Kidney (tissue), 14 donors: Measurements from ENCODE around the gene KIAA0513. TPM values are rescaled to one million over a fixed set of nuclear protein-coding genes. Genes with fewer than 3 reads are reported as not detected.
"Not testable (repeated sequence)": the region's sequence is repeated elsewhere in the genome, so short reads cannot be mapped to it uniquely, and the experiment has no call there.

ENCODE experiments used
- DNase-seq, 5 donors: peaks; one replicate each; pipeline ENCODE4 v3.0.0-alpha.2; 2013 to 2020
- FAIRE-seq: peaks from 2 replicates; lab custom pipeline; 2012; peaks lifted over from hg19 to GRCh38; lab: Jason Lieb, UNC
- H3K27ac ChIP-seq, 2 donors: one replicate each; pipeline ENCODE4 v1.7.0; 2013; ENCODE audit warnings: low read depth in 2 of 2, low read length in 2 of 2, inconsistent platforms in 1 of 2
- H3K27me3 ChIP-seq: one replicate; pipeline ENCODE4 v1.7.1; 2013; ENCODE audit warnings: low read length, inconsistent platforms; ENCODE audit not compliant: control insufficient read depth, insufficient read depth
- H3K36me3 ChIP-seq, 3 donors: one replicate each; pipeline versions ENCODE4 v1.7.0 to v1.7.1; 2013; ENCODE audit warnings: low read length in 3 of 3, control low read depth in 1 of 3, inconsistent platforms in 1 of 3; ENCODE audit not compliant: insufficient read depth in 3 of 3, control insufficient read depth in 2 of 3
- H3K4me1 ChIP-seq, 3 donors: one replicate each; pipeline versions ENCODE4 v1.7.0 to v1.7.1; 2013; ENCODE audit warnings: low read length in 3 of 3, inconsistent platforms in 1 of 3, low read depth in 1 of 3; ENCODE audit not compliant: control insufficient read depth in 2 of 3, insufficient read depth in 2 of 3
- H3K4me3 ChIP-seq, 3 donors: one replicate each; pipeline versions ENCODE4 v1.7.0 to v1.8.1; 2013; ENCODE audit warnings: low read length in 3 of 3, control low read depth in 1 of 3, inconsistent platforms in 1 of 3
- H3K9ac ChIP-seq, 3 donors: one replicate each; pipeline versions ENCODE4 v1.7.0 to v1.7.1; 2013; ENCODE audit warnings: low read length in 3 of 3, control low read depth in 1 of 3, inconsistent platforms in 1 of 3
- H3K9me3 ChIP-seq, 3 donors: one replicate each; pipeline versions ENCODE4 v1.7.0 to v1.7.1; 2013; ENCODE audit warnings: low read length in 3 of 3, control low read depth in 1 of 3, inconsistent platforms in 1 of 3; ENCODE audit not compliant: control insufficient read depth in 2 of 3, insufficient read depth in 1 of 3
- CTCF ChIP-seq: IDR thresholded peaks from 3 replicates; pipeline ENCODE4 v1.5.1; 2012; ENCODE audit warnings: mild to moderate bottlenecking, moderate library complexity, borderline replicate concordance; ENCODE audit not compliant: insufficient read depth; ENCODE audit errors: extremely low read depth
- intact Hi-C: fragments of 100-400 bp; cut with DNase I; formaldehyde crosslinking; loops from one replicate; pipeline ENCODE4 v1.11.1; 2022
- polyA plus RNA-seq: library from polyadenylated mRNA; stranded (reverse); fragments of 350-450 nt; fragmentation: Illumina TruSeq; extraction: RNeasy Lipid Tissue Mini Kit (QIAGEN cat#74804); gene quantifications from one replicate; pipeline ENCODE4 v1.2.3, GENCODE V29; 2014; ENCODE audit warnings: low read depth, low replicate concordance; ENCODE audit not compliant: insufficient read depth
- total RNA-seq: library from RNA; stranded (reverse); fragmentation: NEBNext Ultra II Directional; extraction: Animal tissue kit (Norgen Biotek cat#: 25700); gene quantifications from one replicate; pipeline ENCODE4 v1.2.1, GENCODE V29; 2021
- donor health status: control.
- donor health status: control.
- donor health status: control.
- donor health status: control.
- donor health status: control.
- donor health status: DM: yes; HTN: yes; CAD: no.
- donor health status: Normal renal cell carcinoma (clear cell type).

KIAA0513 gene
- total and polyA plus RNA-seq, 2 donors from 2014 or later, result 2.6 to 19.2 TPM

GRCh38 chr16:85114909-85115567 is 87.4 kb downstream of the KIAA0513 start:
- no peaks in the 10 kb centered on the region for H3K27me3 ChIP-seq
- no peak overlapping the region for H3K9ac ChIP-seq
- peak overlapping the region in 2 of 3 donors; percentile 42 to 53 for H3K4me3 ChIP-seq
- peak; percentile 95 for TF ChIP-seq CTCF
- intact Hi-C loops, result no loop called here
- FAIRE-seq (no peak), DNase-seq (peak; percentile 92 to 95 (median 94))
- no peaks in the 10 kb centered on the region for H3K36me3 ChIP-seq
- no peak overlapping the region for H3K27ac ChIP-seq
- no peaks in the 10 kb centered on the region for H3K4me1 ChIP-seq
- no peaks in the 10 kb centered on the region for H3K9me3 ChIP-seq

GRCh38 chr16:85117418-85117817 is 89.8 kb downstream of the KIAA0513 start:
- FAIRE-seq, result no peak
- Histone ChIP-seq H3K9ac (no peak overlapping the region), H3K27me3 (no peaks in the 10 kb centered on the region), H3K36me3 (no peaks in the 10 kb centered on the region), H3K9me3 (no peaks in the 10 kb centered on the region), H3K27ac (no peak overlapping the region), H3K4me1 (no peaks in the 10 kb centered on the region), H3K4me3 (no peak overlapping the region)
- intact Hi-C loops, result no loop called here
- no peak for DNase-seq
- TF ChIP-seq CTCF, result no peak

GRCh38 chr16:85120006-85120340 is 92.4 kb downstream of the KIAA0513 start:
- DNase-seq, result no peak
- no peaks in the 10 kb centered on the region for H3K4me1 ChIP-seq
- no peaks in the 10 kb centered on the region for H3K27me3 ChIP-seq
- no peaks in the 10 kb centered on the region for H3K36me3 ChIP-seq
- no peaks in the 10 kb centered on the region for H3K9me3 ChIP-seq
- H3K4me3 ChIP-seq, result no peak overlapping the region
- no peak overlapping the region for H3K27ac ChIP-seq
- TF ChIP-seq CTCF, result no peak
- H3K9ac ChIP-seq, result no peak overlapping the region
- intact Hi-C loops, result no loop called here
- no peak for FAIRE-seq

- H3K27ac ChIP-seq, intact Hi-C loops, H3K4me1 ChIP-seq, H3K4me3 ChIP-seq, FAIRE-seq, H3K27me3 ChIP-seq, H3K9me3 ChIP-seq, H3K9ac ChIP-seq, H3K36me3 ChIP-seq: not testable (repeated sequence)
- DNase-seq, result peak in 1 of 5 donors; percentile 48
Measured at GRCh38 chr16:85123441-85123840, 95.8 kb downstream of the KIAA0513 start.
